ENCODE results near the gene NETO2.

Gene NETO2

GRCh38 chr16:47036201-47036600 is 107.5 kb downstream of the NETO2 start:
- Histone ChIP-seq H3K4me3 (ENCODE audit: insufficient read depth, low read depth, low read length, poor library complexity, severe bottlenecking) (no peak overlapping the region), H3K27ac (ENCODE audit: insufficient read depth, low read length, poor library complexity, severe bottlenecking) (no peak overlapping the region), H3K27me3 (replicated peaks; ENCODE audit: control insufficient read depth, insufficient read depth, low read length, poor library complexity, severe bottlenecking) (no peaks in the 10 kb centered on the region), H3K36me3 (ENCODE audit: control insufficient read depth, insufficient read depth, low read length) (no peaks in the 10 kb centered on the region), H3K9me3 (ENCODE audit: control insufficient read depth, low read length) (no peaks in the 10 kb centered on the region), H3K4me1 (ENCODE audit: control insufficient read depth, insufficient read depth, low read length, poor library complexity, severe bottlenecking) (peaks cover 4% of the 10 kb centered on the region)
- no peak for DNase-seq

GRCh38 chr16:47035436-47035835 is 108.3 kb downstream of the NETO2 start:
- Histone ChIP-seq H3K36me3 (ENCODE audit: control insufficient read depth, insufficient read depth, low read length) (no peaks in the 10 kb centered on the region), H3K9me3 (ENCODE audit: control insufficient read depth, low read length) (no peaks in the 10 kb centered on the region), H3K4me3 (ENCODE audit: insufficient read depth, low read depth, low read length, poor library complexity, severe bottlenecking) (no peak overlapping the region), H3K4me1 (ENCODE audit: control insufficient read depth, insufficient read depth, low read length, poor library complexity, severe bottlenecking) (peaks cover 4% of the 10 kb centered on the region), H3K27me3 (replicated peaks; ENCODE audit: control insufficient read depth, insufficient read depth, low read length, poor library complexity, severe bottlenecking) (no peaks in the 10 kb centered on the region), H3K27ac (ENCODE audit: insufficient read depth, low read length, poor library complexity, severe bottlenecking) (no peak overlapping the region)
- DNase-seq, result no peak

- peaks cover 4% of the 10 kb centered on the region for H3K4me1 ChIP-seq (ENCODE audit: control insufficient read depth, insufficient read depth, low read length, poor library complexity, severe bottlenecking)
Observed at GRCh38 chr16:47034455-47034854, 109.3 kb downstream of the NETO2 start.

GRCh38 chr16:47033176-47033575 is 110.6 kb downstream of the NETO2 start:
- no peak for DNase-seq
- Histone ChIP-seq H3K4me1 (ENCODE audit: control insufficient read depth, insufficient read depth, low read length, poor library complexity, severe bottlenecking) (peaks cover 4% of the 10 kb centered on the region), H3K9me3 (ENCODE audit: control insufficient read depth, low read length) (no peaks in the 10 kb centered on the region), H3K36me3 (ENCODE audit: control insufficient read depth, insufficient read depth, low read length) (no peaks in the 10 kb centered on the region), H3K27me3 (replicated peaks; ENCODE audit: control insufficient read depth, insufficient read depth, low read length, poor library complexity, severe bottlenecking) (no peaks in the 10 kb centered on the region), H3K27ac (ENCODE audit: insufficient read depth, low read length, poor library complexity, severe bottlenecking) (no peak overlapping the region), H3K4me3 (ENCODE audit: insufficient read depth, low read depth, low read length, poor library complexity, severe bottlenecking) (no peak overlapping the region)

More at GRCh38 chr16:47034455-47034854, 109.3 kb downstream of the NETO2 start:
- DNase-seq, result no peak
- Histone ChIP-seq H3K27me3 (replicated peaks; ENCODE audit: control insufficient read depth, insufficient read depth, low read length, poor library complexity, severe bottlenecking) (no peaks in the 10 kb centered on the region), H3K36me3 (ENCODE audit: control insufficient read depth, insufficient read depth, low read length) (no peaks in the 10 kb centered on the region), H3K27ac (ENCODE audit: insufficient read depth, low read length, poor library complexity, severe bottlenecking) (no peak overlapping the region), H3K9me3 (ENCODE audit: control insufficient read depth, low read length) (no peaks in the 10 kb centered on the region), H3K4me3 (ENCODE audit: insufficient read depth, low read depth, low read length, poor library complexity, severe bottlenecking) (no peak overlapping the region)

GRCh38 chr16:47029724-47030123 is 114.0 kb downstream of the NETO2 start:
- no peak for DNase-seq
- H3K4me3 ChIP-seq (ENCODE audit: insufficient read depth, low read depth, low read length, poor library complexity, severe bottlenecking), result no peak overlapping the region
- H3K9me3 ChIP-seq (ENCODE audit: control insufficient read depth, low read length), result no peaks in the 10 kb centered on the region
- no peaks in the 10 kb centered on the region for H3K27me3 ChIP-seq (replicated peaks; ENCODE audit: control insufficient read depth, insufficient read depth, low read length, poor library complexity, severe bottlenecking)
- no peak overlapping the region for H3K27ac ChIP-seq (ENCODE audit: insufficient read depth, low read length, poor library complexity, severe bottlenecking)
- H3K4me1 ChIP-seq (ENCODE audit: control insufficient read depth, insufficient read depth, low read length, poor library complexity, severe bottlenecking), result no peaks in the 10 kb centered on the region
- no peaks in the 10 kb centered on the region for H3K36me3 ChIP-seq (ENCODE audit: control insufficient read depth, insufficient read depth, low read length)

- no peak overlapping the region for H3K4me3 ChIP-seq (ENCODE audit: insufficient read depth, low read depth, low read length, poor library complexity, severe bottlenecking)
- H3K4me1 ChIP-seq (ENCODE audit: control insufficient read depth, insufficient read depth, low read length, poor library complexity, severe bottlenecking), result no peaks in the 10 kb centered on the region
- no peak for DNase-seq
- no peaks in the 10 kb centered on the region for H3K27me3 ChIP-seq (replicated peaks; ENCODE audit: control insufficient read depth, insufficient read depth, low read length, poor library complexity, severe bottlenecking)
- no peaks in the 10 kb centered on the region for H3K9me3 ChIP-seq (ENCODE audit: control insufficient read depth, low read length)
- no peak overlapping the region for H3K27ac ChIP-seq (ENCODE audit: insufficient read depth, low read length, poor library complexity, severe bottlenecking)
- H3K36me3 ChIP-seq (ENCODE audit: control insufficient read depth, insufficient read depth, low read length), result no peaks in the 10 kb centered on the region
Observed at GRCh38 chr16:47028767-47029377, 114.9 kb downstream of the NETO2 start.

All from effector memory CD4-positive, alpha-beta T cell (primary cell).